Esophagus muscularis mucosa (tissue), 4 donors: Measurements from ENCODE around the gene TRIM40.

Experiments used
- CTCF ChIP-seq, 3 experiments: fragments of 200-600 bp in 2 of 3; fragments of 450-650 bp in 1 of 3; sonication (generic) in 2 of 3; IDR thresholded peaks; one replicate each; pipeline ENCODE4 v1.5.1; 2017 to 2019; ENCODE audit warnings: antibody characterized with exemption in 3 of 3, mild to moderate bottlenecking in 2 of 3, moderate library complexity in 1 of 3
- EP300 ChIP-seq: sonication (generic); formaldehyde crosslinking; IDR thresholded peaks from one replicate; pipeline ENCODE4 v1.6.1; 2017; ENCODE audit warnings: antibody characterized with exemption
- POLR2A ChIP-seq: fragments of 450-650 bp; IDR thresholded peaks from one replicate; pipeline ENCODE4 v1.6.1; 2017; ENCODE audit warnings: antibody characterized with exemption, moderate library complexity, mild to moderate bottlenecking, low read depth
- POLR2AphosphoS5 ChIP-seq, 2 donors: sonication (generic); formaldehyde crosslinking; IDR thresholded peaks; one replicate each; pipeline ENCODE4 v1.6.1; 2017; ENCODE audit warnings: antibody characterized with exemption in 2 of 2

GRCh38 chr6:30144811-30145210 lies 8.9 kb downstream of the TRIM40 start:
- TF ChIP-seq CTCF (IDR thresholded peaks at IDR 0.05) (no peak), POLR2A (no peak), POLR2AphosphoS5 (IDR thresholded peaks at IDR 0.05) (no peak), EP300 (no peak)
